GM12801 (cell line): ENCODE measurements around the gene SPRING1.
A peak's percentile ranks its signal among the peaks of the same experiment; 100 is the strongest.

Experiments
- CTCF ChIP-seq: IDR thresholded peaks from one replicate; pipeline ENCODE4 v1.5.1; 2011; ENCODE audit warnings: control low read depth; ENCODE audit not compliant: insufficient read length; ENCODE audit errors: extremely low read depth

SPRING1 gene

GRCh38 chr12:116710370-116711150, 27.3 kb downstream of the SPRING1 start:
- no peak for TF ChIP-seq CTCF

- TF ChIP-seq CTCF = no peak
Observed at GRCh38 chr12:116709768-116710167, 28.1 kb downstream of the SPRING1 start.

- TF ChIP-seq CTCF = no peak
Observed at GRCh38 chr12:116708826-116709756, 28.8 kb downstream of the SPRING1 start.

GRCh38 chr12:116707751-116708150, 30.1 kb downstream of the SPRING1 start:
- TF ChIP-seq CTCF = no peak

GRCh38 chr12:116703214-116703795, 34.6 kb downstream of the SPRING1 start:
- peak; percentile 84 for TF ChIP-seq CTCF

GRCh38 chr12:116701432-116701831, 36.4 kb downstream of the SPRING1 start:
- TF ChIP-seq CTCF = no peak

GRCh38 chr12:116700066-116700465, 37.8 kb downstream of the SPRING1 start:
- TF ChIP-seq CTCF = no peak
